NCI-H345 treated with DMSO at 0.1 percent for 48 hours (cell line): ENCODE measurements around the gene NR0B2.

Experiments used
- DNase-seq: peaks from one replicate; lab custom pipeline; 2025; ENCODE audit not compliant: unreplicated experiment; lab: John Stamatoyannopoulos, UW

Gene NR0B2

DNA sequence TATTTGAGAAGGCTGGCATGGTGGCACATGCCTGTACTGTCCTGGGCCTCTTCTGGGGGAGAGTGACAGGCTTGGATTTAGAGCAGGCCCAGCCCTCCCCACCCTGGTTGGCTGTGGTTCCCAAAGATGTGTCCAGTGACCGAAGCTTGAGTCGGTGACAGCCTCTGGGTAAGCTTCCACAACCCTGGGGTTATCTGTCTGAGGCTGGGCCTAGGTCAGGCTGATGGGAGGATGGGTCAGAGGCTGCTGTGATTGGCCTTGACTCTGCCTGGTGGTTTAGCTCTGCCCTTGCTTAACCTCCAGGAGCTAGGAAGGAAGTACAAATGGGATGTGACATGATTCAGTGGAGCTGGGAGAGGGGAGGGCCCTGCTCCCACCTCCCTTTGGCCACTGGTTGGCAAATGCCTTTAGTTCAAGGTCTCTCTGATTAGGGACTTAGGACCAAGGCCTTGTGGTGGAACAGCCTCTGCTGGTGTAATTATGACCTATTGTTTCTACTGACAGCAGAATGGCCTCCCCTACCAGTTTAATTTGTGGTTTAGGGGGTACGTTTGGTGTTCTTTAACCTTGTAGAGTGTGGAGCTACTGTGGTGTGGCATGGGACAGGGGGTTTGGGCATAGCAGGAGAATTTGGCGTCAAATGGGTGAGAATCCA, 24.4 kb upstream of the NR0B2 start:
- DNase-seq = no peak

DNA sequence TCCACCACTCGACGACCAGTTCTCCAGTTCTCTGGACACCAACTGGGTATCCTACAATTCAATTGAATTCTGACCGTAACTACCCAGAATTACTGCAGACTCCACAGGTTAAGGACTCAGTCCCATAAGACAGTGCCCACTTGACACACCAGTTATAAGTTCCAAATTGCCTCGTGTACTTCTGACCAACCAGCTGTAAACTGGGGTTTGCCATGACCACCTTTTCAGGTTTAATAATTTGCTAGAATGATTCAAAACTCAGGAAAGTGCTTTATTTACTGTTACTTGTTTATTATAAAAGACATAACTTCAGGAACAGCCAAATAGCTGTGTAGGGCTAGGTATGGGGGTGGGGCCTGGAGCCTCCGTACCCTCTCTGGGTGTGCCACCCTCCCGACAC, 23.0 kb upstream of the NR0B2 start:
- DNase-seq = no peak

DNA sequence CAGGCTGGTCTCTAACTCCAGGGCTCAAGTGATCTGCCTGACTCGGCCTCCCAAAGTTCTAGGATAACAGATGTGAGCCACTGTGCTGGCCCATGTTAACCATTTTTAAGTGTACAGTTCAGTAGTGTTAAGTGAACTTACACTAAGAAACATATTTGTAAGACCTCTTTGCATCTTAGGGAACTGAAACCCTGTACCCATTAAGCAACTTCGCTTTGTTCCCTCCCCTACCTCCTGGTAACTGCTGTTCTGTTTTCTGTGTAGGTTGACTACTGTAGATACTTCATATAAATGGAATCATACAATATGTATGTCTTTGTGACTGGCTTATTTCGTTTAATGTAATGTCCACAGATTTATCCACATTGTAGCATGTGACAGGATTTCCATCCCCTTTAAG, 18.8 kb upstream of the NR0B2 start:
- DNase-seq = no peak

DNA sequence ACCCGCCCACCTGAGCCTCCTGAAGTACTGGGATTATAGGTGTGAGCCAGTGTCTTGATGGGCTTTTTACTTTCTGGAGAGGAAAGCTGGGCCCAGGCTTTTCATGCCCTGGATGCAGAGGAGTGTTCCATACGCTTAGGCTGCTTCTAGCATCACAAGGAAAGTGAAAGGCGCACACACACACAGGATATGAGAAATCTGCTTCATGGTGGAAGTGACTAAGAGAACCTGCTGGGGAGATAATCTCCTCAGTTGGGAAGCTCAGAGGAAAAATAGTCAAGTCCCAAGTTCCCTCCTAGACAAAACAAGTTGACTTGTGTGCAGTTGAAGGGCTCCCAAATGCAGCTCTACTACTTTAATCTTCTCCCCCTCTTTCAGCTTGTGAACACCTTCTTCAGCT, 9.9 kb upstream of the NR0B2 start:
- DNase-seq = no peak

DNA sequence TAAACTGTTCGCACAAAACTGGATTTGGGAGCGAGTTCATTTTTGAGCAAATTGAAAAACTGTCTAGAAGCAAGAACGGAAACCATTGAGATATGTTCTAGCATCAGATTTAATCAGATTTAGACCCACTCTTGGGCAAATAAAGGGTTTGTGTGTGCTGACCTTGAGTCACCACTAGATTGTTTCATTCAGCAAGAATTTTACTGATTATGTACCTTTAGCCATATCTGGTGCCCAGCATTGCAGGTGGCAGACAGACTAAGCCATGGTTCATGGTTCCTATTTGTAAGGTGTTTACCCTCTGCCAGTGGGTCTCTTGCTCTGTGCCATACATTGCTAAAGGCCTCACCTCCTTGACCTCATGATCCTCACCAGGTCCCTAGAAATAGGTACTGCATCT, 9.1 kb upstream of the NR0B2 start:
- no peak for DNase-seq

DNA sequence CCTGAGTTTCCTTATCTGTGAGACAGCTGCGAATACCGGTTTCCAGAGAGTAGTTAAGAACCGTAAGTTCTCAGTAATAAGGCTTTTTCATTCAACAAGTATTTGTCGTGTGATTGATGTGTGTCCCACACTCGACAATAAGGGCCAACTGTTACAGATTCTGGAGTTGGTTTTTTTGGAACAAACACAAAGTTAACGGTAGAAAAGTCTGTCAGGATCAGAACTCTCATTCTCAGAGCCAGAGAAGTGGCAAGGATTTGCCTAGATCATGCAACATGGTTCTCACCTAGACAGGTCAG, 8.6 kb upstream of the NR0B2 start:
- DNase-seq = no peak

DNA sequence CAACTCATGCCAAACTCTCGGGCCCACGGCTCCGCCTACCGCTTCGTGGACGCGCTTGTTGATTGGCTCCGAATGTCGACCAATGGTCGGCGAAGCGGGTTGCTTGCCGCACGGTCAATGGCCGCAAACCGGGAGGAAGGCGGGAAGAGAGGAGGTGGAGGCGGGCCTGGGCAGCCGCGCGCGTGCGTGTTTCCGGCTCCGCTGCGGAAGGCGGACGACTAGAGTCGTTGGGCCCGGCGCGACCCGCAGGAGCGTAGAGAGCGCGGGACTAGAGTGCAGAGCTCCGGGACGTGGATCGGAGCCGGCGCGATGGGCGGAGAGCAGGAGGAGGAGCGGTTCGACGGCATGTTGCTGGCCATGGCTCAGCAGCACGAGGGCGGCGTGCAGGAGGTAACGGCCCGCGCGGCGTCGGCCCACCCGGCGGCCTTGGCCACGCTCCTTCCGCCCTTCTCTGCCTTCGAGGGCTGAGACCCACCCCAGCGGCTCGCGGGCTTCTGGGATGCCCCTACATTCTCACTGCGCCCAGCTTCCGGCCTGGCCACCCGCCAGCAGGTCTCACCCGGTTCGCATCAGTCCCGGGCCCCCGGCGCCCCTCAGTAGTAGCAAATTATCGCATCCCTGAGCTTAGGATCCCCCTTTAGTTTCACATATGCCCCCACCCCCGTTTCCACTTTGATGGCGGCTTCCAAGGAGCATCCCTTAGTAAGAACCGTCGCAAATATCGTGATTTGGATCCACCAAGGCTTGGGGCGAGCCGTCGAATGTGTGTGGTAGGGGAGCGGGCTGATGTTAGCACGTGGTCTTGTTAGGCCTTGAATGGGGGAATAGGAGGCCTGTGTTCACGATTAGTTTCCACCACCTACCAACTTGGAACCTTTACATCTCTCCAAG, 8.0 kb upstream of the NR0B2 start, which contains the start of gene NUDC:
TSS of gene NUDC (plus strand) at position 204 of the 891 bp plus-strand sequence. CDS start at position 310, 106 bp downstream.
- peak; percentile 93 for DNase-seq

DNA sequence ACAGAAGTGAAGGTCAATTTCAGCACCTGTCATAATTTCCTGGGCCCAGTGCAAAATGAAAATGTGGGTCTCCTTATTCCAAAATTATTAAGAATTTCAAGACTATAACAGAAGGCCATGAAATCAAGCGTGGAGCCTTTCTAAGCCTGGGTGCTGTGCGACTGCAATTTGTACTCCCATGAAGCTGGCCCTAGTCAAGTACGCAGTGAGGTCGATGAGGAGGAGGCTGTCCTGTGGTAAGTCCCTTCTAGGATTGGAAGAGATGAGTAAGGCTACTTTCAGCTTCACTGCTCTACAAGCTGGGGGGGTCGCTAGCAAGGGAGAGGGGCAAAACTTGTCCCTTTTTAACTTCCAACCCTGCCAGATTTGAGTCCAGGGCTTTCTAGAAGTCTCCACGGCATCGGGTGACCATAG, 7.4 kb upstream of the NR0B2 start:
- no peak for DNase-seq

DNA sequence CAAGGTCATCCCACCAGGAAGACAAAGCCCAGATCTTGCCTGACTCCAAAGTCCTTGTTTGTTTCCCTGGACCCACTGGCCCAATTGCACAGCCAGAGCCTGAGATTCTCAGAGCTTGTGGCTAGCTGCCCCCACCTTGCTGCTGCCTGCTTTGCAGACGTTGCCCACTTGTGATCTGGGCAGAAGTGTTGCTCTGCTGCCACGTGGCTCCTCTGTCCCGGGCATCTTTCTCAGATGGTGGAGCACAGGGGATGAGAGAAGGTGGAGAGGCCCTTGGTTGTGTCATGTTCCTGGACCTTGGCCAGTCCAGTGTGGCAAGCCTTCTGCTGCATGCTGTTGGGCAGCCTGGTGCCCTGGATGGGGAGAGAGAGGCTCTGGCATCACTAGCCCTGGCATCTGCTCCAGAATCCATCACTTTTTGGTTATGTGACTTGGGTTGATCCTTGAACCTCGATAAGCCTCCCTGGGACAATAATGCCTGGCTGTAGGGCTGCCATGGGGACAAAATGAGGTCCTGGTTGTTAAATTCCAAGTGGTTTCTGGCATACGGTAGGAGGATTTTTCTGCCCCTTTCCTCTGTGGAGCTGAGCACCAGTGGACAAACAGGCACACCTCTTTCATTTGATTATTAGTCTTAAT, 1.5 kb upstream of the NR0B2 start:
- no peak for DNase-seq

DNA sequence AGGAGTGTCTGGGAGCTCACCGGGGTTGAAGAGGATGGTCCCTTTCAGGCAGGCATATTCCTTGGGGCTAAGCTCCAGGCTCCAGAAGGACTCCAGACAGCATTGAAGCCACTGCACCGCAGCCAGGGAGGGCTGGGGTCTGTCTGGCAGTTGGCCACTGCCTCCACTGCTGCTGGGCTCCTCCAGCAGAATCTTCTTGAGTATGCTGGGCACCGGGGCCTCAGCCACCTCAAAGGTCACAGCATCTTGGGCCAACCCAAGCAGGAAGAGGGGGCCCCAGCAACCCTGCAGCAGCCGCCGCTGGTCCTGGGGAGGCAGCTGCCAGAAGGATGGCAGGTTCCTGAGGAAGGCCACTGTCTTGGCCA, 404 bp downstream of the NR0B2 start:
- no peak for DNase-seq

DNA sequence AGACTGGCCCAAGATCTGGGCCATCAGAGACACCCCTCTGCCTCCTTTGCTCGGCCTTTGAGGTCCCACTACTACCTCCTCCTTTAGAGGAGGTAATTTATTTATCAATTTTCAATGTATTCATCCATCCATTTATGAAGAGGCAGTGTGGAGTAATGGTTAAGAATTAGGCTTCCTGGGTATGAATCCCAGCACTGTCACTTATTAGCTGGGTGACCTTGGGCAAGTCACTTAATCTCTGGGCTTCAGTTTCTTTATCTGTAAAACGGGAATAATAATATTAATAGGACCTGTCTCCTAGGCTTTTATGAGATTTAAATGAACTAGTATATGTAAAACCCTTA, 1.7 kb downstream of the NR0B2 start:
- no peak for DNase-seq

DNA sequence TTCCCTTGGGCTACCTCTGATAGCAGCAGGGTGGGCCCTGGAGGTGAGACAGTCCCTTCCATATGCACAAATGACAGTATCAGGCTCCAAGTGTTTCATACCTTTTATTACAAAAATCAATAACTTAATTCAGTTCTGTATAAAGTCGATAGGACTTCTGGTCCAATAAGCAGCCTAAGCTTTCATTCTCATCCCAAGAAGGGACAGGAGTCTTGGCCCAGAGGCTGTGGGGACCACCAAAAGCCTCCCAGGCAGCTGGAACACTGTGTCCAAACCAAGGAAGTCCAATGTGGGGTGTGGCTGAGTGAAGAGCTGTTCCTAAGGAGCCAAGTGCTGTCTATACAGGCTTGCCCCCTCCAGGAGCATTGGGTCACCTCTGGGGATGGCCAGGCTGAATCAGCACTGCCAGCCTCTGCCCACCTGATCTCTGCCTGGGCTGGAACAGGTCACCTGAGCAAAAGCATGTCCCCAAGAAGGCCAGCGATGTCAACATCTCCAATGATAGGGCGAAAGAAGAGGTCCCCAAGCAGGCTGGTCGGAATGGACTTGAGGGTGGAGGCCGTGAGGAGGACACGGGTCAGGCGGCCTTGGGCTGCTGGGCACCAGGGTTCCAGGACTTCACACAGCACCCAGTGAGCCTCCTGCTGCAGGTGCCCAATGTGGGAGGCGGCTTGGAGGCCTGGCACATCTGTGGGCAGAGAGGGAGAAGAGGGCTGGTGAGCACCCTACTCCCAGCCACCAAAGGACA, 2.2 kb downstream of the NR0B2 start:
- DNase-seq = no peak

DNA sequence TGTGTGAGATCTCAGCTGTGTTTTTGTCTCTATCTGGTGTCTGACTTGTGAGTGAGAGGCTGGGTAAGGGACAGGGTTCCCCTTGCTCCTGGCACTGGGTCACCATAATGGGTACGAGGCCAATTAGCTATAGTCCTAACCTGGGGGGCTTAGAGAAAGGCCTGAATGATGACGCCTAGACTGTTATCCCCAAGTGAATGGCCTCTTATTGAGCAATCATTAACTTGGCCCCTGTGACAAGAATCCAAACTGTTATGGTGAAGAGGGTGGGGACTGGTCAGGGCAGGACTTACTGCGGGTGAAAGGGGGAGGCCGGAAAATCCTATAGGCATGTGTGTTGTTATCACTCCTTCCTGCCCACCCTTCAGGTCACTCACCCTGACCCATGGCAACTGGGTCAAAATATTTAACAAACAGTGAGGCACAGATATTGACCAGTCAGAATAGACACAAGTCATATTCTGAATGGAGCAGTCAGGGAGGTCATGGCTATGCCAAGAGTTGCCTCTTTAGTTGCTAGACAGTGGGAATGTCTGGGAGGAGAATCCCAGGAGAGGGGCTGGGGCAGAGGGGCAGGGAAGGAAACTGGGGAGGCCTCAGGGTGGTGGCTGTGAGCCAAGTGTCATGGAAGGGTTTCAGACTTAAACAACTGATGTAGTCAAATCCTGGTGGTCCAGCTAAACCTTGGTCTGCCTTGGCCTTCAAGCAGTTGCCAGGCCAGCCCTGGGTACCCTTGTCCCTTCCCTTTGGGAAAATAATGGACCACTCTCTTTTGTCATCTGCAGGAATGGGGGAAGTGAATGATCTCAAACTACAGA, 3.2 kb downstream of the NR0B2 start:
- no peak for DNase-seq

DNA sequence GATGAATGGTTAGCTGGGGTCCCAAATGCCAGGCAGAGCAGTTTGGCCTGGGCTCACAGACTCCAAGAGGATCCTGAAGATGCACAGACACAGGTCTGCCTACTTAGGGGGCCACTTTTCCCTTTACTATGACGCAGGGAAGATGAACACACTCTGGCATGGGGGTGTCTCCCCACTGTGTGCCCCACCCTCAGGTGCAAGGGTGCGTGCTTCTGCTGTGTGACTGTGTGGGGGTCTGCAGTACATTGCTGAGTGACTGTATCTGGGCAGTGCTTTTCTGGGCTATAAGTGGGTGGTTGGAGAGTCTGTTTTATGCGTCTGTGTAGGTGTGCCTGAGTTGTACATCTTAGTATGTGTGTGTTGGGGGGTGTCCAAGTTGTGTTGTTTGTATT, 3.8 kb downstream of the NR0B2 start:
- DNase-seq = no peak

DNA sequence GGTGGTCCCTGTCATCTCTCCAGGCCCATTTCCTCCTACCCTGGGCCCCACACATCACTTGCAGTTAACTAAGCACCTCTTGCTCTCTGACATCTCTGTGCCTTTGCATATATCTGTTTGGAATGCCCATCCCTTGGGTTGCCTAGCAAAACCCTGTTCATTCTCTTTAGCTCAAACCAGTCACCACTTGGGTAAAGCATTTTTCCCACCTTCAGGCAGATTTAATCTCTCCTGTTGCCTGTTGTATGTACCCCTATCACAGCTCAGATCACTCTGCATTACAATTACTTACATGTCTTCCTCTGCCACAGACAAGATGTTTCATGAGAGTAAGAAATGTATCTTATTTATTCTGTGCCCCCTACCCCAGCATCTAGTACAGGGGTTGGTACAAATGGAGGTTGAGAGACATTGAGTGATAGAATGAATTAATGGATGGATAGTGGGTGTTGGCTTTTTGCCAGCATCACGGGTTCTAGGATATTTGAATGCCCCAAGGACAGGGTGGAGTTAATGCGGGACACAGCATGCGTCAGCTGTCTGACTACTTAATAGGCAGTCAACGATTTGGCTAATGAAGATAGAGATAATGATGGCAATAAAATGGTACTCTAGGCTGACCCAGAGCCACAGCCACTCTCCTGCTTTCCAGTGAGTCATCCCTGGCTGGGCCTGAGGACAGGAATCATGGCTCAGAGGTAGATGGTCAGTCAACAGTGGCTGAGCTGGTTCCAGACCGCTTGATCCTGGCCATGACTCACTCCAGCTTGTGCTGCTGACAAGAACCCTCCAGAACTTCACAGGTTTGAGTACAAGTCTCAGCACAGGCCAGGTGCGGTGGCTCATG, 6.5 kb downstream of the NR0B2 start:
- no peak for DNase-seq

DNA sequence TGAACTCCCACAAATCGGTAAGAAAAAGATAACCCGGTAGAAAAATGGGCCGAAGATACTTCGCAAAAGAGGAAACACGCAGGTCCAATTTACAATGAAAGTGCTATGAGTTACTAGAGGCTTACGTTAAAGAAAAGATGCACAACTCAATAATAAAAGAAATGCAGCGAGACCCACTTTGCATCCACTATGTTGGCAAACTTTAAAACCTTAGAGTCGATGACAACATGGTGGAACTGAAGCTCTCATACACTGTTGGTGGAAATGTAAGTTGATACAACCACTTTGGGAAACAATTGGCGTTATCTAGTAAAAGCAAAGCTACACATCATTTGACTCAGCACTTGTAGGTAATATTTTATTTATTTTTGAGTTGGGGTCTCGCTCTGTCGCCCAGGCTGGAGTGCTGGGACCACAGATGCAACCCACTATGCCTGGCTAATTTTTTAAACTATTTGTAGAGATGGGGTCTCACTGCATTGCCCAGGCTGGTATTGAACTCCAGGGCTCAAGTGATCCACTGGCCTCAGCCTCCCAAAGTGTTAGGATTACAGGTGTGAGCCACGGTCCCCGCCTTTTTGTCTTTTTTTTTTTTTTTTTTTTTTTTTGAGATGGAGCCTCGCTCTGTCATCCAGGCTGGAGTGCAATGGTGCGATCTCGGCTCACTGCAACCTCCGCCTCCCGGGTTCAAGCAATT, 12.8 kb downstream of the NR0B2 start:
- no peak for DNase-seq

DNA sequence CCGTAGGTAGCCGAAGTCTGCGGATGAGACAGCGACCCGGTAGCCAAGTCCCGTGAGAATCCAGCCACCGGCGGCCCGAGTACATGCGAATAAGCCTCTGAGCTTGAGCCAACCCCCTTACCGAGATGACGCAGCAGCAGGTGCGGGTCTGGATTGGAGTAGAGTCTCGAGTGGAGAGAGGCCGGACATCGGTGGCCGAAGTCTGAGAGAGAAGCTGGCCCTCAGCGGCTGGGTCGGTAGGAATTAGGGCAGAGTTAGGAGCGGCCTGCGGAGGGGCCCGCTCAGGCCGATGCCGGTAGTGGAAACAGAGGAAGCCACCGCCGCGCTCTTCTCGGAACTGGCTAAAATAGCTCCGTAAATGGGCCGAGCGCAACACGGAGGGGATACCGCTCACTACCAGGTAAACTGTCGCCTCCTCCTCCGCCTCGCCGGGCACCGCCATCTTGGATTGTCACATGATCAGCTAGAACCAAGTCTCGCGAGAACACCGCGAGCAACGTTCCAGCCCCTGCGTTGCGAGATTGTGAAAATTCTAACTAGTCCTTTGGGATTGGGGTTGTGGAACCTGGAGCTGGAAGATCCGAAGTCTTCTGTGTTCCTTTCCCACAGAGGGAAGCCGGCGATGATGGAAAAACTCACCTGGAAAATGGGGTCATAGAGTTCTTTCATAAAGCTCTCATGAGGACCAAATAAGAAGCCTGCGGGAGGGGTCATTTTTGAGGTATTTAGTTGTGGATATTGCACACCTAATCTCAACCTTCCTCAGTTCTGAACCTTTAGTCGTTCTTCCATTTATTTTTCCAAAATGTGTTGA, 13.6 kb downstream of the NR0B2 start, which contains the start of gene GPATCH3:
TSS of gene GPATCH3 (minus strand) at position 467 of the 814 bp plus-strand sequence. CDS start at position 442, 25 bp downstream.
- DNase-seq = peak; percentile 90

DNA sequence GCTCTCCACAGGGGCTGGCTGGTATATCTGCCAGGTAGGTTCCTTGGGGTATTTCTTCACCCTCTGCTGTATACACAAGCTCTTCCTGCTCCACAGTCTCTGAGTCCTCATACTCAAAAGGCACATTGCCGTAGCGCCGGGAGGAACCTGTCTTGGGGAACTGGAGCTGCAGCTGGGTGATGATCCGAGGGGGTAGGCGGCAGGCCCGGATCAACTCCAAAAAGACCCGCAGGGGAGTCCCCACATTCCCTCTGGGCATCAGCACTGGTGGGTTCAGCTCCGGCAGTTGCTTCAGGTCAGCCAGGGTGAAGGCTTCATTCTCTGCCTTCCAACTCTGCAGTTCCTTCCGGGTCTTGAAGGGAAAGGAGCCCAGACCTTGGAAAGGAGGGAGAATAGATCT, 16.4 kb downstream of the NR0B2 start:
- DNase-seq = no peak
